ENCODE measurements around the gene SLC1A2.

GRCh38 chr11:35330156-35330889, 89.0 kb downstream of the SLC1A2 start:
- TF ChIP-seq CTCF (IDR thresholded peaks at IDR 0.05; ENCODE audit: insufficient read depth, low read length) (no peak), REST (IDR thresholded peaks at IDR 0.05; ENCODE audit: insufficient replicate concordance, low read depth) (no peak), POLR2AphosphoS5 (IDR thresholded peaks at IDR 0.05; ENCODE audit: low read depth) (no peak)
